Osteocyte (in vitro differentiated cells): ENCODE data around the gene POU2F2. TPM values are rescaled to one million over a fixed set of nuclear protein-coding genes. Genes with fewer than 3 reads are reported as not detected.

ENCODE experiments used
- DNase-seq: peaks from one replicate; pipeline ENCODE4 v3.0.0; 2021; ENCODE audit warnings: mixed read lengths; ENCODE audit not compliant: unreplicated experiment; ENCODE audit errors: extremely low spot score
- H3K27ac Mint-ChIP-seq: one replicate; pipeline ENCODE4 v1.8.0; 2021; ENCODE audit warnings: mild to moderate bottlenecking, mixed read lengths; ENCODE audit not compliant: unreplicated experiment
- H3K27me3 Mint-ChIP-seq: one replicate; pipeline ENCODE4 v1.8.0; 2021; ENCODE audit warnings: mixed read lengths; ENCODE audit not compliant: unreplicated experiment
- H3K36me3 Mint-ChIP-seq: one replicate; pipeline ENCODE4 v1.8.0; 2021; ENCODE audit warnings: mixed read lengths; ENCODE audit not compliant: unreplicated experiment
- H3K4me1 Mint-ChIP-seq: one replicate; pipeline ENCODE4 v1.8.0; 2021; ENCODE audit warnings: mixed read lengths; ENCODE audit not compliant: unreplicated experiment
- H3K4me3 Mint-ChIP-seq: one replicate; pipeline ENCODE4 v1.8.0; 2021; ENCODE audit warnings: mild to moderate bottlenecking, moderate library complexity, mixed read lengths; ENCODE audit not compliant: unreplicated experiment
- H3K9me3 Mint-ChIP-seq: one replicate; pipeline ENCODE4 v1.8.0; 2021; ENCODE audit warnings: mixed read lengths; ENCODE audit not compliant: unreplicated experiment
- total RNA-seq: library from RNA; stranded (reverse); gene quantifications from 2 replicates; pipeline ENCODE4 v1.2.1, GENCODE V29; 2021
- TF ChIP-seq, protein P1 (sequence below): fragments of 200-600 bp; sonication (generic); IDR thresholded peaks from 2 replicates; pipeline ENCODE4 v1.5.0; 2021; ENCODE audit warnings: antibody characterized with exemption, mild to moderate bottlenecking, moderate library complexity

POU2F2 gene
- total RNA-seq, 1 donor from 2014 or later = 0.64 TPM

DNA sequence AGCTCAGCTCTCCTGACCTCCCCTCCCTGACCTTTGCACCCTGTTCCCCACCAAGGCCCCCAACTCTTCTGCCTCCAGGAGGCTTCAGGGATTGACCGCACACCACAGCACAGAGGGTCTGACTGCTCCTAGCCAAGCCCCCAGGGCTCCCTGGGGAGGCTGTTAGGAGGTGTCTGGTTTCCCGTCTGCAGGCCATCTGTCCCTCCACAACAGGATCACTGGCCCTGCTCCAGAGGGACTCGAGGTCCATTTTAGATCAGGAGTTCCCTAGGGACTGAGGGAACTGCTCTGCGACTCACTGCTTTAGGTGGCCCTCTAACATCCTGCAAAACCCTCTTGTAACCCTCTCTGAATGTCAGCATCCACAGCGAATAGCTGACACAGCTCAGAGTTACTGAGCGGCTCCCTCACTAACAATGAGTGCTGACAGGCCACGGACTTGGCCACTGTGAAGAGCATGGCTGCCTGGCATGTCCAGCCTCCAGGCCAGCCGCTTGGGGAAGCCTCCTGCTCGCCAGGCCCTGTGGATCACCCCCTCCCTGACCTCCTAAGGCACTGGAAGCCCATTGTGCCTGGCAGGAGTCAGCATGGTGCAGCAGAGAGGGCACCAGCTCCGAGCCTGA, 79.9 kb downstream of the POU2F2 start:
- no peak for DNase-seq
- no peak overlapping the region for H3K4me3 Mint-ChIP-seq
- TF ChIP-seq, protein P1, sequence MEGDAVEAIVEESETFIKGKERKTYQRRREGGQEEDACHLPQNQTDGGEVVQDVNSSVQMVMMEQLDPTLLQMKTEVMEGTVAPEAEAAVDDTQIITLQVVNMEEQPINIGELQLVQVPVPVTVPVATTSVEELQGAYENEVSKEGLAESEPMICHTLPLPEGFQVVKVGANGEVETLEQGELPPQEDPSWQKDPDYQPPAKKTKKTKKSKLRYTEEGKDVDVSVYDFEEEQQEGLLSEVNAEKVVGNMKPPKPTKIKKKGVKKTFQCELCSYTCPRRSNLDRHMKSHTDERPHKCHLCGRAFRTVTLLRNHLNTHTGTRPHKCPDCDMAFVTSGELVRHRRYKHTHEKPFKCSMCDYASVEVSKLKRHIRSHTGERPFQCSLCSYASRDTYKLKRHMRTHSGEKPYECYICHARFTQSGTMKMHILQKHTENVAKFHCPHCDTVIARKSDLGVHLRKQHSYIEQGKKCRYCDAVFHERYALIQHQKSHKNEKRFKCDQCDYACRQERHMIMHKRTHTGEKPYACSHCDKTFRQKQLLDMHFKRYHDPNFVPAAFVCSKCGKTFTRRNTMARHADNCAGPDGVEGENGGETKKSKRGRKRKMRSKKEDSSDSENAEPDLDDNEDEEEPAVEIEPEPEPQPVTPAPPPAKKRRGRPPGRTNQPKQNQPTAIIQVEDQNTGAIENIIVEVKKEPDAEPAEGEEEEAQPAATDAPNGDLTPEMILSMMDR = no peak
- H3K4me1 Mint-ChIP-seq = no peaks in the 10 kb centered on the region
- no peaks in the 10 kb centered on the region for H3K9me3 Mint-ChIP-seq
- no peak overlapping the region for H3K27ac Mint-ChIP-seq
- H3K36me3 Mint-ChIP-seq = no peaks in the 10 kb centered on the region
- H3K27me3 Mint-ChIP-seq = peaks cover 2% of the 10 kb centered on the region

DNA sequence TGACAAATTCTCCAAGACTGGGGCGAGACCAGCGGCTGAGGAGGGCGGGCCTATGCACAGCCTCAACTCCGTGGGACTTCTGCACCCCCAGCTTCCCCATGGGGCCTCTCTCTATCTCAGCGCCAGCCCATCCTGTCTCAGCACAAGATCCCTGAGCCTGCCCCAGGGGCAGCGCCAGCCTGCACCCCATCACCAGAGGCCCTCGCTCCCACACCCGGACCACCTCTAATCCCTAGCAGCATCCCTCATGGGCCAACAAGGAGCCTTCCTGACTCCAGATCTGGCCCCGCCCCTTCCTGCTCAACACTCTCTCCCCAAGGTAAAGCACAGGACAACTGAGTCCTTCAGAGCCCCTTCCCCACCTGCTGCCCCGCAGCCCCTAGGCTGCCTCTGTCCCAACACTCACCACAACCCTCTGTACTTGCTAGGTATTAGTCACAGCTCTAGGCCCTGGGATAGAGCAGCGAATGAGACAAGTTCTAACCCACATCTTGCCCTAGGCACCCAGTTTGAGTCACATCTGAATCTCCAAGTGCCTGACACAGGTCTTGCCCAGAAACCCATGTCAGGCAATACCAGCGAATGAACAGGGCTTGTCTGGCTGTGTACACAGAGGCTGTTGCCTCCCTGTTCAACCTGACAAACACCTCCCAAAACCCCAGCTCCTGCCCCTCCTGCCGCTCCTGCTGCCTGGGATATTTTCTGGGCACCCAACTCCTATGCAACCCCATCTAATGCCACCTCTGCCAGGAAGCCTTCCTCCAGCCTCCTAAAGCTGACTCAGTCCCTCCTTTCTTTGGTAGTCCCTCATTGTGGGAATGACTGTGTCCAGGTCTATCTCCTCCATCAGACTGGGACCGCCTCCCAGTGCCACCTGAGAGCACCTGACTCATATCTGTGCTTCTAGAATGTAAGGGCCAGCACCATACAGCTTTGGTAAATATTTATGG, 80.8 kb downstream of the POU2F2 start:
- no peak for DNase-seq
- no peak overlapping the region for H3K27ac Mint-ChIP-seq
- no peaks in the 10 kb centered on the region for H3K9me3 Mint-ChIP-seq
- peaks cover 2% of the 10 kb centered on the region for H3K27me3 Mint-ChIP-seq
- TF ChIP-seq, protein P1 = no peak
- H3K4me3 Mint-ChIP-seq = no peak overlapping the region
- no peaks in the 10 kb centered on the region for H3K4me1 Mint-ChIP-seq
- H3K36me3 Mint-ChIP-seq = no peaks in the 10 kb centered on the region

DNA sequence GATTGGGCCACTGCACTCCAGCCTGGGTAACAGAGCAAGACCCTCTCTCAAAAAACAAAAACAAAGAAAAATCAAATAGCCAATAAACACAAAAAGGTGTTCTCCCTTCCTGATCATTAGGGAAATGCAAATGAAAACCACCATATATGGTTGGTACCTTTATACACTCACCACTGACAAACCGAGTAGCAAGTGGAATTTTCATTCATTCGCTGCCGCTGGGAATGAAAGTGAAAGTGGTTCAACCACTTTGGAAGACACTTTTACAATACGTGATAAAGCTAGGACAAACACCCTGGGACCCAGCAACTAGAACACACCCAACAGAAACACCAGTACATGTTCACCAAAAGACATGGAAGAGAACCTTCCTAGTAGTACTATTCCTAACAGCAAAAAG, 83.3 kb downstream of the POU2F2 start:
- Mint-ChIP-seq H3K27ac (no peak overlapping the region), H3K4me3 (no peak overlapping the region), H3K4me1 (no peaks in the 10 kb centered on the region), H3K27me3 (peaks cover 11% of the 10 kb centered on the region), H3K9me3 (no peaks in the 10 kb centered on the region), H3K36me3 (no peaks in the 10 kb centered on the region)
- TF ChIP-seq, protein P1 = no peak
- DNase-seq = no peak

DNA sequence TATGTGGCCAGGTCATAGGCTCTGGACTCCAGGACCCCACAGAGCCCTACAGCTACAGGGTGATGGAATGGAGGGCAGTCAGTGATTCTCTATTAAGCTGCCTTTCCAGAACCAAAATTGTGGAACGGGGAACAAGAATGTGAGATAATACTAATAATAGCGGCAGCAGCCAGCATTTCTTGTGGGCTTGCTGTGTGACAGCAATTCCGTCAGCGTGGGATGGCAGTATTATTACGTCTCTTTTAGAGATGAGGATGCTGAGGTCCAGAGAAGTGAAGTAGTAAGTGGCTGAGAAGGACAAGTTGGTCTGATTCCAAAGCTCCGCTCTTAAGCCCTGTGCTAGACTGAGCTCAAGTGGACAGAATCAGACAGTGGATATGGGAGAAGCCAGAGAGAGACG, 86.7 kb downstream of the POU2F2 start:
- Mint-ChIP-seq H3K36me3 (no peaks in the 10 kb centered on the region), H3K27me3 (peaks cover 14% of the 10 kb centered on the region), H3K4me3 (no peak overlapping the region), H3K27ac (no peak overlapping the region), H3K9me3 (no peaks in the 10 kb centered on the region), H3K4me1 (no peaks in the 10 kb centered on the region)
- TF ChIP-seq, protein P1 = no peak
- no peak for DNase-seq
